Endothelial cell of umbilical vein (primary cell): ENCODE measurements around the gene BTBD2.

ENCODE experiments used
- EZH2 ChIP-seq: IDR thresholded peaks from 2 replicates; pipeline ENCODE4 v1.6.1; 2012; ENCODE audit warnings: borderline replicate concordance, low read depth, mild to moderate bottlenecking, moderate library complexity, low read length, inconsistent platforms; ENCODE audit not compliant: severe bottlenecking
- JUN ChIP-seq: IDR thresholded peaks from 2 replicates; pipeline ENCODE4 v1.6.1; 2011; ENCODE audit warnings: borderline replicate concordance, low read depth; ENCODE audit not compliant: insufficient read length, insufficient read depth
- POLR2A ChIP-seq: IDR thresholded peaks from 2 replicates; pipeline ENCODE4 v1.6.1; 2012; ENCODE audit warnings: low read depth, mild to moderate bottlenecking, control low read depth, low read length
- POLR2AphosphoS5 ChIP-seq: IDR thresholded peaks from 2 replicates; pipeline ENCODE4 v1.6.1; 2012; ENCODE audit warnings: low read depth, mild to moderate bottlenecking, control low read depth, low read length, moderate library complexity; ENCODE audit not compliant: insufficient read depth
- TF ChIP-seq, protein P1 (sequence below), 2 donors: IDR thresholded peaks; 1 replicate in 1 of 2; 2 replicates in 1 of 2; pipeline ENCODE4 v1.5.1; 2011; ENCODE audit warnings: low read length in 2 of 2, mild to moderate bottlenecking in 2 of 2, moderate library complexity in 2 of 2, control low read depth in 1 of 2, inconsistent platforms in 1 of 2, low read depth in 1 of 2; ENCODE audit not compliant: insufficient read depth in 1 of 2; ENCODE audit errors: extremely low read depth in 1 of 2
- TF ChIP-seq, protein P2 (sequence below): IDR thresholded peaks from 2 replicates; pipeline ENCODE4 v1.6.1; 2011; ENCODE audit not compliant: insufficient read depth, insufficient read length

DNA sequence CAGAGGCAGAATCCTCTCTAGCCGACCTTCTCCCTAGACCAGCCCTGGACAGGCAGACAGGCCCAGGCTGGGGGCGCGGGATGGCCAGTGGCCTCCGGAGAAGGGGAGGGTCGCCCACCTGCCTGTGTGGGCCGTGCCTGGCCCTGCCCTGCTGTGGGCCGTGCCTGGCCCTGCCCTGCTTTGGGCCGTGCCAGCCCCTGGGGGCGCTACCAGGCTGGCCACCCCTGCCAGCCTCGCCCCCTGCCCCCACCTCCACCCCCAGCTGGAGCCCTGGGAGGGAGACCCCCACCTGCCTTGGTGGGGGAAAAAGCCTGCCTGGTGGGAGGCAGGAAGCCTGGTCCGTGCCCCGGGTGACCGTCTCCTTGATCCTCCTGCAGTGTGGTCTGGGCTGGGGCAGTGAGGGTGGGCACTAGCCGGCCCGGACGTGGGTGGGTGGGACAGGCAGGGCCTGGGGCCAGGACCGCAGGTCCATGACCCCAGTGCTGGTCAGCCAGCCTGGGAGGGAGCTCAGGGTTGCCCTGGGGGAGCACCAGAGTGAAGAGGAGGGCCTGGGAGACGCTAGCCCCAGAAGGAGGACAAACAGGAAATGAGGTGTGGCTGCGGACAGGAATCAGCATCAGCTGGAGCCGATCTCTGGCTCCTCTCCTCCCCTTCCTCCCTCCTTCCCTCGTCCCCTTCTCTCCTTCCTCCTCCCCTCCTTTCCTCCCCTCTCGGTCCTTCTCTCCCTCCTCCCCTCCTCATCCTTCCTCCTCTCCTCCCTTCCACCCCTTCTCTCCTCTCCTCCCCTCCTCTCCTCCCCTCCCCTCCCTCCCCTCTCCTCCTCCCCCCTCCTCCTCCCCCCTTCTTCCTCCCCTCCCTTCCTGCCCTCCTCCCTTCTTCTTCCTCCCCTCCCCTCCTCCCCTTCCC is 40.7 kb upstream of the BTBD2 start:
- TF ChIP-seq, protein P1, sequence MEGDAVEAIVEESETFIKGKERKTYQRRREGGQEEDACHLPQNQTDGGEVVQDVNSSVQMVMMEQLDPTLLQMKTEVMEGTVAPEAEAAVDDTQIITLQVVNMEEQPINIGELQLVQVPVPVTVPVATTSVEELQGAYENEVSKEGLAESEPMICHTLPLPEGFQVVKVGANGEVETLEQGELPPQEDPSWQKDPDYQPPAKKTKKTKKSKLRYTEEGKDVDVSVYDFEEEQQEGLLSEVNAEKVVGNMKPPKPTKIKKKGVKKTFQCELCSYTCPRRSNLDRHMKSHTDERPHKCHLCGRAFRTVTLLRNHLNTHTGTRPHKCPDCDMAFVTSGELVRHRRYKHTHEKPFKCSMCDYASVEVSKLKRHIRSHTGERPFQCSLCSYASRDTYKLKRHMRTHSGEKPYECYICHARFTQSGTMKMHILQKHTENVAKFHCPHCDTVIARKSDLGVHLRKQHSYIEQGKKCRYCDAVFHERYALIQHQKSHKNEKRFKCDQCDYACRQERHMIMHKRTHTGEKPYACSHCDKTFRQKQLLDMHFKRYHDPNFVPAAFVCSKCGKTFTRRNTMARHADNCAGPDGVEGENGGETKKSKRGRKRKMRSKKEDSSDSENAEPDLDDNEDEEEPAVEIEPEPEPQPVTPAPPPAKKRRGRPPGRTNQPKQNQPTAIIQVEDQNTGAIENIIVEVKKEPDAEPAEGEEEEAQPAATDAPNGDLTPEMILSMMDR (IDR thresholded peaks at IDR 0.05; ENCODE audit: extremely low read depth in 1 of 2, insufficient read depth in 1 of 2, low read depth in 1 of 2, low read length in 2 of 2), result peak in 1 of 2 donors; percentile 31
- no peak for TF ChIP-seq EZH2
- TF ChIP-seq JUN, result no peak
- TF ChIP-seq POLR2A, result peak; percentile 61
- TF ChIP-seq, protein P2, sequence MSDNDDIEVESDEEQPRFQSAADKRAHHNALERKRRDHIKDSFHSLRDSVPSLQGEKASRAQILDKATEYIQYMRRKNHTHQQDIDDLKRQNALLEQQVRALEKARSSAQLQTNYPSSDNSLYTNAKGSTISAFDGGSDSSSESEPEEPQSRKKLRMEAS, result no peak
- TF ChIP-seq POLR2AphosphoS5, result peak; percentile 9
